CD4-positive, alpha-beta T cell treated with Interleukin-2 at 100 ng/mL for 4 hours (primary cell): Measurements from ENCODE around the gene AKAP6.
"Not testable (repeated sequence)": the region's sequence is repeated elsewhere in the genome, so short reads cannot be mapped to it uniquely, and the experiment has no call there.

Experiments
- DNase-seq: peaks from one replicate; pipeline ENCODE4 v3.0.0-alpha.2; 2020; ENCODE audit warnings: low spot score

The AKAP6 gene

DNA sequence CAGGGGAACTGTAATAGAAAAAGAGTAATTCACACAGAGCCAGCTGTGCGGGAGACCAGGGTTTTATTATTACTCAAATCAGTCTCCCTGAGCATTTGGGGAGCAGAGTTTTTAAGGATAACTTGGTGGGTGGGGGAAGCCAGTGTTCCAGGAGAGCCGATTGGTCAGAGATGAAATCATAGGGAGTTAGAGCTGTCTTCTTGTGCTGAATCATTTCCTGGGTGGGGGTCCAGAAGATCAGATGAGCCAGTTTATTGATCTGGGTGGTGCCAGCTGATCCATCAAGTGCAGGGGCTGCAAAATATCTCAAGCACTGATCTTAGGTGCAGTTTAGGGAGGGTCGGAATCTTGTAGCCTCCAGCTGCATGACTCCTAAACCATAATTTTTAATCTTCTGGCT lies 44.1 kb downstream of the AKAP6 start:
- not testable (repeated sequence) for DNase-seq

DNA sequence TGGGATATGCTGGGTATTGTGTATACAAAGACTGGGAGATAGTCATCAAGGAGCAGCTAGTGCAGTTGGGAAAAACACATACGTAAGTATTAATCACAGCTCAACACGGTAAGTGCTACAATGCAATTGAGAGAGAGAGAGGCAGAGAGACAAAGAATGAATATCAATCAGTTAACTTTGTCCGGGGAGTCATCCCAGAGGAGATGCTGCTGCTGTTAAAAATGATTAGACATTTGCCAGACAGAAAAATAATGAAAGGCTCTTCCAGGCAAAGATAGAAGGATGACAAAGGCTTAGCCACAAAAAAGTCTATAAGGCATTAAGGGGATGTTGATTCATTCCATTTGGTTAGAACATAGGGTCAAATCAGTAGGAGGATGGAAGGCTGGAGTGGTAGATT lies 45.1 kb downstream of the AKAP6 start:
- DNase-seq: no peak

DNA sequence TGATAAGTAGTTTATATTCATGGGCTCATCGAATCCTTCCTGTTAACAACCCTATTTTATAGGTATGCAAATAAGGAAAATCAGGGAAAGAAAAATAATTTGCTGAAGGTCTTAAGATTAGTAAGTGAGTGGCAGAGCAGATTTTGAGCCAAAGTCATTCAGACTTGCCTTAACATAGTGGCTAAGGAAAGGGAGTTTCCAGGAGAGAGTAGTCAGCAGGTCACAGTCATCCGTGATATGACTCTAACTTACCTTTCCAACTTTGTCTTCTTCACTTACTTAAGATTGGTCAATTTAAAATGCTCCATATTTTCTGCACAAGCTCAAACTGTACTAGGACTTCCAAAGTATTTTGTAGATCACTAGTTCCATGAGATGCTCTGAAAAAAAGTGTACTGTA lies 46.6 kb downstream of the AKAP6 start:
- DNase-seq: no peak

DNA sequence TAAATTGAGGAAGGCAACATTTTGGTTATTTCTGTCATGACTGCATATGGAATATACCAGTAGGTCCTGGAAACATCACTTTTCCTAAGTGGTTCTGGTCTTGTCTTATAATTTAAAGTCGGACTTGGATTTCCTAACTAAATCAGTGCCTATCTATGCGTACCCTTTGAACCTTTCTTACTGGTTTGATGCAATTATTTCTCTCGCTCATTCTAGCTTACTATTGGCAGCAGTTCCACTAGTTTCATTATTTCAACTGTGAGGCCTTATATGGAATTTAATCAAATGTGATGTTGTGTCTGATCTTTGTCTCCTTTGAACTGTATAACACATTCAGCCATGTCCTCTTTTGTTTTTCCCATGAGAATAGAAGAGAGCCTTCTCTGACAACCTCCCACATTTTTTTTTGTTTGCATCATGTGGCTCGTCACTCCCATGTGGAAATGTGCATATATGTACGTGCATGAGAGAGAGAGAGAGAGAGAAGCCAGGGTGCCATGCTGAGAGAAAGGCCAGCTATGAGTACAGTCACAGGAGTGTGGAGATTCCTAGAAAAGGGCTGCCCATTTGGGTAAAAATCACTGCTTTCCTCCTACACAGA lies 48.0 kb downstream of the AKAP6 start:
- no peak for DNase-seq

DNA sequence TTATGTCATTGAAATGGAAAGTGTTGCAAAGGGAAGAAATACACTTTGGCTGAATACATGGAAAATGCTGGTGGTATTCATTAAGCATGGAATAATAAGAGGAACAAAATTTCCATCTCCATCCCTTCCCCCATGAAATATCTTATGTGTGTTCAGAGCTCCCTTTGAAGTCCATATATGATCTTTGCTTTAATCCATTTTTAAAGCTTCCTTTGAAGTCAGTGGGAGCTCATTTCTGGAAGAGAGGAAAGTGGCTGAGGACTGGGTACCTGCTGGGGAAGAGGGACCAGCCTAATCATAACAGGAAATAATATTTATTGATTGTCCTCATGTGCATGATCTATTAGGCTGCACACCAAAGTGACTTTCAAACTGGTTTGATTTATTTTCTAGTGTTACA lies 49.2 kb downstream of the AKAP6 start:
- DNase-seq: no peak

DNA sequence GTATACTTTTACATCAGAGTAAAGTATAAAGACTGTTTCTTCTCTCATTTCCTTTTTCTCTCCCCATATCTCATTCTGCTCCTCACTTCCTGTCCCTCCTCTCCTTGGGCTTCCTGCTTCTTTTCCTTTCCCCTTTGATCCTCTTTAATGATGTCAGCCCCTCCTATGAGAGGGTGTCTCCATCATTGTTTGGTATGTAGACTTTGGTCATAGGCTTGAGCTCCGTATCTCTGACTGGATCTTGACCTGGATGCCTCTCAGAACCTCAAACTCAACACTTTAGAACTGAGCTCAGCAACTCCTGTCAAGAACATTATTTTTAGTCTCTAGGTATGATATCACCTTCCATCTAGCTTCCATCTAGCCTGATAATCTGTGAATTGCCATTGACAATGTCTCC lies 50.3 kb downstream of the AKAP6 start:
- DNase-seq: no peak

DNA sequence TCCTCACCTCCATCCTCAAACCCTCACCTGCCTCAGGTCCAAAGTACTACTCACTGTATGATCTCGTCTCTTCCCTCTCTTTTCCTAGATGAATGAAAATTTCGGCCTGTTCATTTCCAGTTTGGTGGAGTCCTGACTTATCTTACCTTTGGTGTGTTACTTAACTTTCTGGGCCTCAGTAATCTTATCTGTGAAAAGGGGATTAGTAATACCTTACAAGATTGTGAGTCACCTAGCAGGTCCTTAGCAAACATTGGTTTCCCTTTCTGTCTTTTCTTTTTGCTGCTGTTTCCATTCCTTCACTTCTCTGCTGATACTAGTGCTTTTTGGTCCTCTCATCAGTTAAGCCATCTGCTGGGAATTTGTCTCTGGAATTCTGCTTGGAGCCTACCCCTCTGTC lies 52.8 kb downstream of the AKAP6 start:
- no peak for DNase-seq

DNA sequence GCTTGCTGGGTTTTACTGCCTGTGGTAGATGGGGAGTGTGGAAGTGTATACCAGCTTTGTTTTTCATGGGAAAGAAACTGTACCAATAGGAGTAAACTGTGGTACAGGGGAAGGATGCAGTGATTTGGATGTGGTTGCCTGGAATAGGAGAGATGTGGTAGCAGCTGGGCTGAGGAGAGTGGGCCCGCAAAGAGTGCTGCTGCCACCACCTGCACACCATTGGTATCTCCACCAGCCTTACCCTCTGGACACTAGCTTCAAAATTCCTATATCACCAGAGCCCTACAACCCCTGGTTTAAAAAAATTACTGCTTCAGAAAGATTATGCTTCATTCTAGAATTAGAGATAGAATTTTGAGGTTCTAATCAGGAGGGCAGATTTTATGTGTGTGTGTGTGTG lies 53.6 kb downstream of the AKAP6 start:
- no peak for DNase-seq

DNA sequence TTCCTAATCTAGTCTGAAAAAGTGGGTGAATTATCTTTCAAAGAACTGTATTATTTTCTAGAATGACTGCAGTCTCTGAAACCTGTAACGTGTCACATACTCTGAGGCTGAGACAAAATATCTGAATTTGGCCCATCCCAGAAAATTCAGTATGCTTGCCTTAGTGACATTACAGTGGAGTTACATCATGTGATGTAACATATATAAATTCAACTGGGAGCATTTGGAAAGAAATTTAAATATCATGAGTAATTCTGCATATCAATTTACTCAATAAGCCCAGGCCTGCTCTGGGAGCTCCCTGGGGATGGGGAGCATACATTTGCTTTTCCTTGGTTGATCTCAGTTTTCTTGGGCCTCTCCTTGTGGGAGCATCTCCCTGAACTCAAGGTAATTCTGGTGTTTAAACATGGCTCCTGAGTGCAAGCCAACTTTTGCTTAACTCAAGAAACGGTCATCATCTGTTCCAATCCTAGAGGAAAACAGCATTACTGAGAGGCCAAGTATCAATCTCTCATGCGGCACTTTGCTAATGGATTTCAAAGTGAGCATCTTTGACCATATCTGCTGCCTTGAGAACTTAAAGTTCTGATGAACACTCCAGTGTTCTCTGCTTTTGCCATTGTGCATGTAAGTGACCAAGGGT lies 54.4 kb downstream of the AKAP6 start:
- no peak for DNase-seq

DNA sequence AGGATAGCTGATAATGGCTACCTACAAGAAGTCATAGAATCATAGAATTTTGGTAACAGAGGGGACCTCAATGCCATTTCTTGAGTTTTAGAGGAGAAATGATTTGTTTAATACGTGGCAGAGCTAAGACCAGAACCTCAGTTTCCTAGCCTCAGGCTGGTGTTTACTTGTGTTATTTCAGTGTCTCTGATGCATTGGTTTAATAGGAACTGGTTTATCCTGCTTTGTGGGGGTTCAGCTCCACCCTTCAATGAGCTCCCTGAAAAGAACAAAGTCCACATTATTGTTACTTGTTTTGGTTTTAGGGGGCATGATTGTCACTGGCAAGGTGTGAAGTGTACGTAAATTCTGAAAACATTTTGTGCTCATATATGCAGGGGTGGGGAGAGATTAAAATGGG lies 55.4 kb downstream of the AKAP6 start:
- no peak for DNase-seq

DNA sequence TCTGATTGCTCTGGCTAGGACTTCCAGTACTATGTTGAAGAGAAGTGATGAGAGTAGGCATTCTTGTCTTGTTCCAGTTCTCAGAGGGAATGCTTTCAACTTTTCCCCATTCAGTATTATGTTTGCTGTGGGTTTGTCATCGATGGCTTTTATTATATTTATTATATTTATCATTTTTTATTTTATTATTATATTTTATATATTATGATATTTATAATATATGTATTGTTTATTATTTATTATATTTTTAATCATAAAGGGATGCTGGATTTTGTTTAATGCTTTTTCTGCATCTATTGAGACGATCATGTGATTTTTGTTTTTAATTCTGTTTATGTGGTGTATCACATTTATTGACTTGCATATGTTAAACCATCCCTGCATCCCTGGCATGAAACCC lies 58.2 kb downstream of the AKAP6 start:
- not testable (repeated sequence) for DNase-seq

DNA sequence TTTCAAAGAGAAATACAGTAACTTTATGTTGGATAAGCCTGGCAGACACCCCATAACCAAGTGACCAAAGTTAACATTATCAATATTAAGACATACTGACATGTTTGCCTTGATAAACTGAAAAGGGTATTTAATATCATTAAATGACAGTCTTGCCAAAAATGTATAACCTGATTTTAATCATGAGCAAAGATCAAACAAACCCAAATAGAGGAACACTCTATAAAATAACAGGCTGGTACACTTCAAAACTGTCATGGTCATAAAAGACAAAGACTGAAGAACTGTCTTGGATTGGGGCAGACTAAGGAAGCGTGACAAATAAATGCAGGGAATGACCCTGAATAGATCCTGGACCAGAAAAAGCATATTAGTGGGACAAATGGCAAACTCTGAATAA lies 64.0 kb downstream of the AKAP6 start:
- no peak for DNase-seq

DNA sequence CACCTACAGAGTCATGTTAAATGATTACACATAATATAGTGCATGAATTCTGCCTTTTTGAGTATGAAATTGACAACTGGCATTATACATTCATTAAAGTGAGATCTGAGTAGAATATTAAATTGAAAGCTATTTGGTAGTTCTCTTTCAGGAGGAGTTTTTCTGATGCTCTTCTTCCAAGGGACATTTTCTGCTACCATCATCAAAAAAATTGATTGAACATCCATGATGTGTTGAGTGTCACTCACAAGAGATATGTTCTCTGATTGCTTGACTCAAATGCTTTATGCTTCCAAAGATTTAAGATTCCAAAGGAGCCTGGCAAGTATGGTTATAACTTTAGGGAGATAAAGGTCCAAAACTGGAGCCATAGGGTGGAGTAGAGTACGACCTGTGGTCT lies 64.9 kb downstream of the AKAP6 start:
- no peak for DNase-seq

DNA sequence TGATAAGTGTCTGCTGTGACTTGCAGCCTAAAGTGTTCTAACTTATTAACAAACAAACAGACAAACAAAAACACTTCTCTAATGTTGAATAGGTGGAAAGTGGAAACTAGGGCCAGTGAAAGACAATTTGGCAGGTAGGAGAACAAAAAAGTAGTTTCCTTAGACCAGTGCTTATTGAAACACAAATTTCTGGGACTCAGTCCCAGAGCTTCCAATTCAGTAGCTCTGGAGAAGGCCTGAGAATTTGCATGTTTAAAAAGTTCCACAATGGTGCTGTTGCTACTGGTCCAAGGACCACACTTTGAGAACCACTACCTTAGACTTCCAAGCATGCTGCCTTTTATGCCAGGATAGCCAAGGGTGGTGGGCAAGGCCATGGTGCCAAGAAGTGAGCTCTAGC lies 67.8 kb downstream of the AKAP6 start:
- no peak for DNase-seq

DNA sequence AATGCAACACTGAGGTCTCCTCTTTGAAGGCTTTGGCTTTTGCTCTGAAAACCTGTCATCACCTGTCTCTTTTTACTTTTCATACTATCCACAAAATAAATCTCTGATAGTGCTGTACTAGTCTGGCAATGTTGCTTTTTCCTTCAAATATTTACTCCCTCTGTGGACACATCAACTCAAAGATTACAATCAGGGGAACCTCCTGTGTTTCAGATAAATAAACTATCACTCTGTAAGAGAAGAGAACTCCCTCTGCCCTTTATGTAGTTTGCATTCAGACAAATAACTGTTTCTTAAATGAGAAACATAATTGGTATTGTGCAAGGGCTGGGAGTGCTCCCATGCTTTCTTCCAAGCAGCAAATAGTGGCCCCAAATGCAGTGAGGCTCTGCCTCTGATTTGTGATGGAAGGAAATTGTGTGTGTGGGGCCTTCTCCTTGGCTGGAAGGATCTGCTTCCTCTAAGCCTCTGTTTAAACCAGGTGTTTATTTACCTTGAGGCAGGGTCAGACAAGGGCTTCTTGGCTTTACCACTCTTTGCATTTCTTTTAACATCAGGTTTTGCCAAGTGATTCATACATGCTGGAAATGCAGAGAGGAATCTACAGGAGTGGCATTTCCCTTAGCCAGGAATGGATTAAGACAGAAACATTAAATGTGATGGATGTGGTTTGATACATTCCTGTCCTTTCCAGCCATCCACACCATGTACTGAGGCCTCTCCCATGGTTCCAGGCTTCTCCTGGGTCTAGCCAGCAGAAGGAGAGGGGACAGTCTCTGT lies 69.0 kb downstream of the AKAP6 start:
- DNase-seq: no peak

DNA sequence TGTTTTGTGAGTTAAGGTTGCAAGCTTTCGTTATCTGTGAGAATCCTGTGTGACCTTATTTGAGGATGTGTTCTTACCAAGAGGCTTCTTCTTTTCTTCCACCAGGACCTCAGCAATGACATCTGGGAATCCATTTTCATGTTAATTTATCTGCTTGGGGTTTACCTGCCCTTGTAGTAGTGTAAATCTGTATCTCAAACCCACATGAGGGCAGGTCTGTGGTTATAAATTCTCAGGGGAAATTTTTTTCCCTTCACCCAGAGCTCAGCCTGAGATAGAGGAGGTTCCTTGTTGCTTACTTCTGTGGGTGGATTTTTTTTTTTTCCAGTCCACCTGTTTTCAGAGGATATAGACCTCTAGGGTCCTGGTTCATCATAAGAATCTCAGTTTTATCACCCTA lies 70.8 kb downstream of the AKAP6 start:
- DNase-seq: no peak

DNA sequence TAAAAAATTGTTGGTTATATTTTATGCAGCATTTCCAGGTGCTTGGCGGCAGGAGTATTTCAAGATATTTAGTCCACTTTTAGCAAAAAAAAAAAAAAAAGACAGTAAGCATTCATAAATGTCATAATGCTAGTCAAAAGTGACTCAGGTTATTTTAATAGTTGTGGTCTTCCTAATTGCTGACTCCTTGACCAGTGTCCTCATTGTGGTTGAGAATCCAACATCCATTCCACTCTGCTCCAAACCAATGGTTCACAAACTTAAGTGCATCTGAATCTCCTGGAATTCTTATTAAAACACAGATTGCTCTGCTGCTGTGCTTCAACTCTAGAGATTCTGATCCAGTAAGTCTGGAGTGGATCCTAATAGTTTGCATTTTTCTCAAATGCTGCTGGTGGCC lies 71.4 kb downstream of the AKAP6 start:
- DNase-seq: no peak

DNA sequence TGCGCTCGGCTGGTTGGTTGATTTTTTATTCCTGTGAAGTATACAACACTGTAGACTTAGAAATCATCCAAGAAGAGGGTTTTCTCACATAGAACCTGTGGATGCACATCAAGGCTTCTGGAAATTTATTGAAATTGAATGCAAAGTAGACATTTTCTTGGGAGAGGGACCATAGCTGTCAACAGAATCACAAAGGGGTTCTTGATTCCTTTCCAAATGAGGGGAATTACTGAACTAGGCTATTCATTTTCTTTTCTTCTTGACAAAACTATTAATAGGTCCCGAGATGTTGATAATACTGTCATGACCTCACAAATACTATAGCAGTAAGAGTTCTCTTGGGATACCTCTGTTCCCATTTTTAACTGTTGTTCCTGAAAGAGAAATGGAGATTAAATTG lies 73.9 kb downstream of the AKAP6 start:
- no peak for DNase-seq

DNA sequence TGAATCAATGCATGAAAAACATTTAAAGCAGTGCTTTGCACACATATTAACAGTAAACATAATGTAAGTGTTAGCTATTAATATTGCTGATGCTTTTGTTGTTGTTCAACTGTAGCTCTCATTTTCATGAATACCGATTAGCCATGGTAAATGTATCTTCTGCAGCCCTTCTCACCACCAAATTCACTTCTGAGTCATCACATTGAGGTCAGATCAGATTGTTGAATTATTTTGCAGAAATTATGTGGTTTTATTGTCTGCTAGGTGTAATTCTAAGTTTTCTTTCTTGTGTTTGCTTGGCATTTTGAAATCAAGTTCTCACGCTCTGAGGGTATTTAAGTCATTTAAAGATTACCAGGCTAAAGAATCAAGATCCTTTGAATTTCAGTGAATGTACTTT lies 74.6 kb downstream of the AKAP6 start:
- DNase-seq: no peak

DNA sequence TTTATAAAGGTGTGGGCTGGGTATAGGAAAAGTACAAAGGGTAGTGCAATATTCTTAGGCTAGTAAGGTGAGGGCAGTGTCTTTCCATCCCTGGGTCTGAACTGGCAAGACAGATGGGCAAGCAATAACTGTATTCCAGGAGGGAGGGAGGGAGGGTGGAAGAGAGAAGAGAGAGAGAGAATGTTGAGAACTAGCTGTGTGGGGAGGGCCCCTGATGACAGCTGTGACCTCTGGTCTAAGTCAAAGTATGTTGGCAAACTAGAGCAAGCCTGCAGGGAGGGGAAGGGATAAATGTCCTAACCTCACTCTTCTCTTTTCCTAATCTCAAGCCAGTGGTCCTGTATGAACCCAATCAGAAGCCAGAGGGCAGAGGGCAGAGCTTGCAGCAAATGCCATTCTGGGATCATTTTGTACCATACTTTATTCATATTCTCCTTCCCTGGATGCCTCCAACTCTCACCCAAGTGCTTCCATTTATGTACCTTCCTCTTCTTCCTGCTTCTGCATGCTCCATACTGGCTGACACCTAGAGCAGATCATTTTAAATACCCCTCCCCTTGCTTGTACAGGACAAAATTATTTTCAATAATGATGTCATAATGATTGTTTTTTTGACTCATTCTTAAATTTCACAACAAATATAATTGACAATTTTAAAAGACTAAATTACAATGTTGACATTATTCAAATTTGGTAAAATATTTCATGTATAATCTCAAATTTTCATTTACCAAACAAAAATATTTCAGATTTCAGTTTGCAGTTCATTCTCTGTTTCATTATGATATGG lies 75.9 kb downstream of the AKAP6 start:
- DNase-seq: no peak

DNA sequence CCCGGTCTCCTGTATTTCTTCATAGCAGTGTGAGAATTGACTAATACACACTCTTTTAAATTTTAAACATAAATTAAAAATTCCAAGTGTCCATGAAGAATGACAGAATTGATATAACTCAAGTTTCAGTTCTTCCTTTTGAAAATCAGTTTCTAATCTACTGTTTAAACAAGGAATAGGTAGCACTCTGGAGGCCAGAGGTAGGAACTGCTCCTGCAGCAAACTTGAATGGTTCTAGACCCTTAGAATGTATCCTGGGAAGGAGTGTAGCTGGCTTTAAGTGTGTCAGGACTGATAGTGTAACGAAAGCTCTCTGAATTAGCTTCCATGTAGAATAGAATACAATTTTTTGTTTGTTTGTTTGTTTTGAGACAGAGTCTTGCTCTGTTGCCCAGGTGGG lies 76.8 kb downstream of the AKAP6 start:
- DNase-seq: no peak

DNA sequence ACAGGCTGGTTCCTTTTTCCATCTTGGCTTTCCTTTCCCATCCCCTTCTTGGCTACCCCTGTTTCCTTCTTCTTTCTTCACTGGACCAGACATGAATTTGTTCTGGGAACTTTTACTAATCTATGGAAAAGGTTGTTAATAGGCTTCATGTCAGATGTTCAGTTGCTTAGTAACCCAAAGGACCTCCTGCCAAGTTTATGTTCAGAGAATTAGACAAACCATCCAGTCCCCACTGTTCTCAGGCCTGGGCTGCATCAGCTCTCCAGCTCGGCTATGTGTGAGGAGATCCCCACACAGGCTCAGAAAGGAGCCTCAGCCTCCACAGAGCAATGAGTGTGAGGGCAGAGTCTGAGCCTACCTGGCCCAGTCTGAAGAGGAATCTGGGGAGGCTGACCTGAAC lies 78.0 kb downstream of the AKAP6 start:
- no peak for DNase-seq

DNA sequence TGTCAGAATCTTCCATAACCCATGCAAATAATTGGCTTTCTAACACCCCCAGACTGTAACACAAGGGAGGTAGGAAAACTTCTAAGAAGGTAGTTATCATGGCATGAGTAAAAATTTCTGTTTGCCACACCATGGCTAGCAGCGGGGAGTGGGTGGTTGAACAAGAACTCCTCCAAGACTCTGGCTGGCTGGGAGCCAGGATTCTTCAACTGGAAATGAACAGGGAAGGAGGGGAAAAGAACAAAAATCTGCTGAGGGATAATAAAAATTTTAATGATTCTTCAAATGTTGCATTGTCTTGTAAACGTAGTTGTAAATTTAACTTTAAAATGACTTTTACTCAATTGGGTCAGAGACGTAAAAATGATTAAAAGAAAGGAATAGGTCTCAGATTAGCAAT lies 78.9 kb downstream of the AKAP6 start:
- no peak for DNase-seq
